HTERT RPE-1 (cell line): ENCODE data around the gene DAB1.
"Not testable (repeated sequence)": the region's sequence is repeated elsewhere in the genome, so short reads cannot be mapped to it uniquely, and the experiment has no call there.

Source experiments
- in situ Hi-C: fragments of 300-500 bp; cut with MboI; formaldehyde crosslinking; loops from 4 replicates; pipeline ENCODE4 v1.14.3; 2020; ENCODE audit warnings: low sequenced_read_pairs

The DAB1 gene

GRCh38 chr1:57234459-57234858, 189.4 kb downstream of the DAB1 start:
- in situ Hi-C loops: no loop called here

- in situ Hi-C loops: no loop called here
Observed at GRCh38 chr1:57232500-57232899, 191.4 kb downstream of the DAB1 start.

- in situ Hi-C loops: no loop called here
Observed at GRCh38 chr1:57229998-57230397, 193.9 kb downstream of the DAB1 start.

- in situ Hi-C loops: no loop called here
Observed at GRCh38 chr1:57229076-57229475, 194.8 kb downstream of the DAB1 start.

- in situ Hi-C loops: no loop called here
Observed at GRCh38 chr1:57222801-57223200, 201.1 kb downstream of the DAB1 start.

GRCh38 chr1:57222307-57222706, 201.6 kb downstream of the DAB1 start:
- in situ Hi-C loops: no loop called here

GRCh38 chr1:57220905-57221304, 203.0 kb downstream of the DAB1 start:
- in situ Hi-C loops: not testable (repeated sequence)

GRCh38 chr1:57218487-57219079, 205.3 kb downstream of the DAB1 start:
- in situ Hi-C loops: no loop called here

- in situ Hi-C loops: no loop called here
Observed at GRCh38 chr1:57217905-57218304, 206.0 kb downstream of the DAB1 start.

- in situ Hi-C loops: no loop called here
Observed at GRCh38 chr1:57214951-57215575, 208.8 kb downstream of the DAB1 start.

GRCh38 chr1:57210881-57211280, 213.0 kb downstream of the DAB1 start:
- in situ Hi-C loops: no loop called here

GRCh38 chr1:57209495-57209894, 214.4 kb downstream of the DAB1 start:
- in situ Hi-C loops: no loop called here

- in situ Hi-C loops: no loop called here
Observed at GRCh38 chr1:57208741-57209302, 215.0 kb downstream of the DAB1 start.

GRCh38 chr1:57206038-57206437, 217.8 kb downstream of the DAB1 start:
- in situ Hi-C loops: no loop called here

- in situ Hi-C loops: no loop called here
Observed at GRCh38 chr1:57204942-57205787, 218.7 kb downstream of the DAB1 start.

- in situ Hi-C loops: no loop called here
Observed at GRCh38 chr1:57204091-57204490, 219.8 kb downstream of the DAB1 start.

- in situ Hi-C loops: no loop called here
Observed at GRCh38 chr1:57202241-57202640, 221.6 kb downstream of the DAB1 start.

GRCh38 chr1:57198912-57199311, 224.9 kb downstream of the DAB1 start:
- in situ Hi-C loops: no loop called here

GRCh38 chr1:57195436-57195941, 228.4 kb downstream of the DAB1 start:
- in situ Hi-C loops: no loop called here

GRCh38 chr1:57192222-57192621, 231.6 kb downstream of the DAB1 start:
- in situ Hi-C loops: no loop called here

GRCh38 chr1:57190898-57191297, 233.0 kb downstream of the DAB1 start:
- in situ Hi-C loops: no loop called here
